Measurements from ENCODE around the gene STK10. TPM values are rescaled to one million over a fixed set of nuclear protein-coding genes. Genes with fewer than 3 reads are reported as not detected.
"Not testable (repeated sequence)": the region's sequence is repeated elsewhere in the genome, so short reads cannot be mapped to it uniquely, and the experiment has no call there.

STK10 gene
- total RNA-seq, 1 experiment from 2014 or later, result 24.9 TPM

DNA sequence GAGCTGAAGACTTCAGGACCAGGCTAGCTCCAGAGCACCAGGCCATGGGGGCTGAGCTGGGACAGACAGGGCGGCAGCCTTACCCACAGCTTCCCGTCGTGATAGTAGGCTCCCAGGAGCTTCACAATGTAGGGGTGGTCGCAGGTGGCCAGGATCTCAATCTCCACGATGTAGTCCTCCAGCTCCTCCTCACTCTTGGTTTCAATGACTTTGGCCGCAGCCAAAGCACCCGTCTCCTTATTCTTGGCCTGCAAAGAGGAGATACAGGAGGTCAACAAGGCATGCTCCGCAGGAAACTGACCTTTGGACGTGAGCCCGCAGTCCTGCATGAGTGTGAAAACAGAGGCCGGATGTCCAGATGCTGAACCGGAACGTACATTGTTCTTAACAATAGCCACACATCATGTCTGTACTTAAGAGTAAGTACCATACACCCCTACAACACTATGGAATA is 31.5 kb downstream of the STK10 start:
- no peaks in the 10 kb centered on the region for H3K27me3 ChIP-seq (ENCODE audit: low read length)
- H3K4me2 ChIP-seq (ENCODE audit: low read depth, low read length, poor library complexity, severe bottlenecking), result no peak overlapping the region
- H3K79me2 ChIP-seq (ENCODE audit: low read length), result peaks cover 64% of the 10 kb centered on the region
- H3K4me1 ChIP-seq (ENCODE audit: low read length), result no peaks in the 10 kb centered on the region
- 0 out of 2 replicates have a peak, but pooled peaks cover 4% of the 10 kb centered on the region for H4K20me1 ChIP-seq (ENCODE audit: insufficient read depth, low read depth, low read length)
- H3K9me3 ChIP-seq (ENCODE audit: low read length), result no peaks in the 10 kb centered on the region
- H3K9ac ChIP-seq (ENCODE audit: low read length), result no peak overlapping the region
- no peaks in the 10 kb centered on the region for H3K9me2 ChIP-seq (replicated peaks; ENCODE audit: insufficient read depth, low read length)
- no peak overlapping the region for H3K27ac ChIP-seq (ENCODE audit: low read length)
- no peak for DNase-seq
- H3K4me3 ChIP-seq (ENCODE audit: low read length), result no peak overlapping the region
- H2AFZ ChIP-seq (ENCODE audit: low read length), result no peak overlapping the region
- peaks cover 4% of the 10 kb centered on the region for H3K36me3 ChIP-seq (ENCODE audit: insufficient read depth, low read length)

DNA sequence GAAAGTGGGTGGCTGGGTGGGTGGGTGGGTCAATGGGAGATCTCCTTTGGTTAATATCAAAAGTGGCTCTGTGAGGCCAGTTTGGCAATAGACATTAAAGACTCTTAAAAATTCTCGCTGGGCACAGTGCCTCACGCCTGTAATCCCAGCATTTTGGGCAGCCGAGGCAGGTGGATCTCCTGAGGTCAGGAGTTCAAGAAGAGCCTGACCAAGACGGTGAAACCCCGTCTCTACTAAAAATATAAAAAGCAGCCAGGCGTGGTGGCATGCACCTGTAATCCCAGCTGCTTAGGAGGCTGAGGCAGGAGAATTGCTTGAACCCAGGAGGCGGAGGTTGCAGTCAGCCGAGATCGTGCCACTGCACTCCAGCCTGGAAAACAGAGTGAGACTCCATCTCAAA is 32.9 kb downstream of the STK10 start:
- not testable (repeated sequence) for H3K4me2 ChIP-seq (ENCODE audit: low read depth, low read length, poor library complexity, severe bottlenecking); H2AFZ ChIP-seq (ENCODE audit: low read length); H3K27me3 ChIP-seq (ENCODE audit: low read length); DNase-seq; H3K9me3 ChIP-seq (ENCODE audit: low read length); H3K9ac ChIP-seq (ENCODE audit: low read length); H3K4me1 ChIP-seq (ENCODE audit: low read length); H3K36me3 ChIP-seq (ENCODE audit: insufficient read depth, low read length); H3K9me2 ChIP-seq (replicated peaks; ENCODE audit: insufficient read depth, low read length); H3K4me3 ChIP-seq (ENCODE audit: low read length); H4K20me1 ChIP-seq (ENCODE audit: insufficient read depth, low read depth, low read length); H3K27ac ChIP-seq (ENCODE audit: low read length)
- H3K79me2 ChIP-seq (ENCODE audit: low read length), result peaks cover 59% of the 10 kb centered on the region

- Histone ChIP-seq H3K4me3 (ENCODE audit: low read length) (no peak overlapping the region), H3K4me1 (ENCODE audit: low read length) (no peaks in the 10 kb centered on the region), H3K4me2 (ENCODE audit: low read depth, low read length, poor library complexity, severe bottlenecking) (no peak overlapping the region), H3K9me3 (ENCODE audit: low read length) (no peaks in the 10 kb centered on the region), H3K27ac (ENCODE audit: low read length) (no peak overlapping the region), H3K9ac (ENCODE audit: low read length) (no peak overlapping the region), H3K9me2 (replicated peaks; ENCODE audit: insufficient read depth, low read length) (no peaks in the 10 kb centered on the region), H3K36me3 (ENCODE audit: insufficient read depth, low read length) (peaks cover 4% of the 10 kb centered on the region), H4K20me1 (ENCODE audit: insufficient read depth, low read depth, low read length) (no peaks in the 10 kb centered on the region), H3K79me2 (ENCODE audit: low read length) (peaks cover 53% of the 10 kb centered on the region), H2AFZ (ENCODE audit: low read length) (no peak overlapping the region), H3K27me3 (ENCODE audit: low read length) (no peaks in the 10 kb centered on the region)
- DNase-seq, result no peak
Measured at GRCh38 chr5:172153695-172154094, 34.3 kb downstream of the STK10 start.

GRCh38 chr5:172151661-172152210 is 36.3 kb downstream of the STK10 start:
- H3K79me2 ChIP-seq (ENCODE audit: low read length), result peaks cover 54% of the 10 kb centered on the region
- H3K4me2 ChIP-seq (ENCODE audit: low read depth, low read length, poor library complexity, severe bottlenecking), result no peak overlapping the region
- H3K4me3 ChIP-seq (ENCODE audit: low read length), result no peak overlapping the region
- H3K36me3 ChIP-seq (ENCODE audit: insufficient read depth, low read length), result peaks cover 4% of the 10 kb centered on the region
- H3K27ac ChIP-seq (ENCODE audit: low read length), result no peak overlapping the region
- H3K9me3 ChIP-seq (ENCODE audit: low read length), result no peaks in the 10 kb centered on the region
- H3K27me3 ChIP-seq (ENCODE audit: low read length), result no peaks in the 10 kb centered on the region
- H3K9ac ChIP-seq (ENCODE audit: low read length), result no peak overlapping the region
- no peaks in the 10 kb centered on the region for H3K4me1 ChIP-seq (ENCODE audit: low read length)
- no peak for DNase-seq
- H3K9me2 ChIP-seq (replicated peaks; ENCODE audit: insufficient read depth, low read length), result no peaks in the 10 kb centered on the region
- H4K20me1 ChIP-seq (ENCODE audit: insufficient read depth, low read depth, low read length), result no peaks in the 10 kb centered on the region
- no peak overlapping the region for H2AFZ ChIP-seq (ENCODE audit: low read length)

- Histone ChIP-seq H3K9ac (ENCODE audit: low read length) (no peak overlapping the region), H3K27me3 (ENCODE audit: low read length) (no peaks in the 10 kb centered on the region), H3K9me3 (ENCODE audit: low read length) (no peaks in the 10 kb centered on the region), H3K27ac (ENCODE audit: low read length) (no peak overlapping the region), H3K4me3 (ENCODE audit: low read length) (no peak overlapping the region), H3K4me1 (ENCODE audit: low read length) (no peaks in the 10 kb centered on the region), H3K4me2 (ENCODE audit: low read depth, low read length, poor library complexity, severe bottlenecking) (no peak overlapping the region), H3K9me2 (replicated peaks; ENCODE audit: insufficient read depth, low read length) (no peaks in the 10 kb centered on the region), H2AFZ (ENCODE audit: low read length) (no peak overlapping the region), H3K36me3 (ENCODE audit: insufficient read depth, low read length) (no peaks in the 10 kb centered on the region), H3K79me2 (ENCODE audit: low read length) (peaks cover 56% of the 10 kb centered on the region), H4K20me1 (ENCODE audit: insufficient read depth, low read depth, low read length) (no peaks in the 10 kb centered on the region)
- DNase-seq, result no peak
Measured at GRCh38 chr5:172150514-172151425, 37.3 kb downstream of the STK10 start.

GRCh38 chr5:172149481-172149880 is 38.5 kb downstream of the STK10 start:
- not testable (repeated sequence) for H3K9me3 ChIP-seq (ENCODE audit: low read length); H3K4me3 ChIP-seq (ENCODE audit: low read length); H3K9ac ChIP-seq (ENCODE audit: low read length); H2AFZ ChIP-seq (ENCODE audit: low read length); H3K27ac ChIP-seq (ENCODE audit: low read length); DNase-seq; H3K4me1 ChIP-seq (ENCODE audit: low read length); H3K27me3 ChIP-seq (ENCODE audit: low read length); H3K4me2 ChIP-seq (ENCODE audit: low read depth, low read length, poor library complexity, severe bottlenecking); H3K9me2 ChIP-seq (replicated peaks; ENCODE audit: insufficient read depth, low read length); H4K20me1 ChIP-seq (ENCODE audit: insufficient read depth, low read depth, low read length); H3K36me3 ChIP-seq (ENCODE audit: insufficient read depth, low read length)
- H3K79me2 ChIP-seq (ENCODE audit: low read length), result peaks cover 66% of the 10 kb centered on the region

DNA sequence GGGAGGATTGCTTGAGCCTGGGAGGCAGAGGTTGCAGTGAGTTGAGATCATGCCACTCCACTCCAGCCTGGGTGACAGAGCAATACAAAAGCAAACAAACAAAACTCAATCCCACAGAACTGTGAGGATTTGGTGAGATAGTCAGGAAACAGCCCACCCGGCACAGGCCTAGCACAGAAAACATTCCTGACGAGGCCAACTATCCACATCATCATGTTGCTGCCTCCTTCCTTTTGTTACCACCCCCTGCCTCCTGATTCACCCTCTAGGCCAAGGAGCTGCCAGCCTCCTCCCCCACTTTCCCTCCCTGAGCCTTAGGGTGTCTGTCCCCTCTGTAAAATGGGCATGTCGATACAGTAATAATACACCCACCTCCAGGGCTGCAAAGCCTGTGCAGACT is 39.0 kb downstream of the STK10 start:
- DNase-seq, result no peak
- Histone ChIP-seq H3K4me2 (ENCODE audit: low read depth, low read length, poor library complexity, severe bottlenecking) (no peak overlapping the region), H3K9ac (ENCODE audit: low read length) (no peak overlapping the region), H3K9me2 (replicated peaks; ENCODE audit: insufficient read depth, low read length) (no peaks in the 10 kb centered on the region), H3K27me3 (ENCODE audit: low read length) (no peaks in the 10 kb centered on the region), H3K4me1 (ENCODE audit: low read length) (peaks cover 11% of the 10 kb centered on the region), H2AFZ (ENCODE audit: low read length) (no peak overlapping the region), H3K36me3 (ENCODE audit: insufficient read depth, low read length) (no peaks in the 10 kb centered on the region), H3K27ac (ENCODE audit: low read length) (no peak overlapping the region), H3K4me3 (ENCODE audit: low read length) (no peak overlapping the region), H3K79me2 (ENCODE audit: low read length) (peaks cover 66% of the 10 kb centered on the region), H4K20me1 (ENCODE audit: insufficient read depth, low read depth, low read length) (0 out of 2 replicates have a peak, but pooled peaks cover under 1% of the 10 kb centered on the region), H3K9me3 (ENCODE audit: low read length) (no peaks in the 10 kb centered on the region)

- no peaks in the 10 kb centered on the region for H3K36me3 ChIP-seq (ENCODE audit: insufficient read depth, low read length)
- DNase-seq, result no peak
- H3K27ac ChIP-seq (ENCODE audit: low read length), result no peak overlapping the region
- H3K27me3 ChIP-seq (ENCODE audit: low read length), result no peaks in the 10 kb centered on the region
- peaks cover 11% of the 10 kb centered on the region for H3K4me1 ChIP-seq (ENCODE audit: low read length)
- H4K20me1 ChIP-seq (ENCODE audit: insufficient read depth, low read depth, low read length), result peaks cover 7% of the 10 kb centered on the region; the same call in 1 of the 2 replicates
- H3K9ac ChIP-seq (ENCODE audit: low read length), result no peak overlapping the region
- no peaks in the 10 kb centered on the region for H3K9me3 ChIP-seq (ENCODE audit: low read length)
- H3K4me3 ChIP-seq (ENCODE audit: low read length), result no peak overlapping the region
- no peak overlapping the region for H3K4me2 ChIP-seq (ENCODE audit: low read depth, low read length, poor library complexity, severe bottlenecking)
- H3K79me2 ChIP-seq (ENCODE audit: low read length), result peaks cover 66% of the 10 kb centered on the region
- no peaks in the 10 kb centered on the region for H3K9me2 ChIP-seq (replicated peaks; ENCODE audit: insufficient read depth, low read length)
- no peak overlapping the region for H2AFZ ChIP-seq (ENCODE audit: low read length)
Measured at GRCh38 chr5:172148381-172148780, 39.6 kb downstream of the STK10 start.
